ENCODE results near the gene FSD2.
"Not testable (repeated sequence)": the region's sequence is repeated elsewhere in the genome, so short reads cannot be mapped to it uniquely, and the experiment has no call there.

Gene FSD2

DNA sequence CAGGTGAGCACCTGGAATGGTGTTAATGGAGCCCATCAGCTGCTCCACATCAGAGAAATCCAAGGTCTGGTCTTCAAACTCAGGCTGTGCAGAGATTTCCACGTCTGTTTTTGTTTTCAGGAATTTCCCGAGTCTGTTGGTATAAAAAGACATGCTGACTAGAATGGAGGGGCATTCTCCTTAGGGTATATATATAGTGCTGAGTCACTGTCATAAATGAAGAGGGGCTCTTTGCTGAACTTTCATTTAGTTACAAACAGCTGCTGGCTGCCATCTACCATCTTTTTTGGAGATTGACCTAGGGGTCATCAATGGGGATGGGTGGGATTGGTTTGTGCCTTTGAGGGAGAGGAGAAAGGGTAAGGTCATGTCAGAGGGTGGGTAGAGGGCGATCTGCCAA is 27.1 kb downstream of the FSD2 start:
- no peak for DNase-seq
- H3K9me3 ChIP-seq (ENCODE audit: severe bottlenecking), result no peaks in the 10 kb centered on the region
- TF ChIP-seq, protein P1, sequence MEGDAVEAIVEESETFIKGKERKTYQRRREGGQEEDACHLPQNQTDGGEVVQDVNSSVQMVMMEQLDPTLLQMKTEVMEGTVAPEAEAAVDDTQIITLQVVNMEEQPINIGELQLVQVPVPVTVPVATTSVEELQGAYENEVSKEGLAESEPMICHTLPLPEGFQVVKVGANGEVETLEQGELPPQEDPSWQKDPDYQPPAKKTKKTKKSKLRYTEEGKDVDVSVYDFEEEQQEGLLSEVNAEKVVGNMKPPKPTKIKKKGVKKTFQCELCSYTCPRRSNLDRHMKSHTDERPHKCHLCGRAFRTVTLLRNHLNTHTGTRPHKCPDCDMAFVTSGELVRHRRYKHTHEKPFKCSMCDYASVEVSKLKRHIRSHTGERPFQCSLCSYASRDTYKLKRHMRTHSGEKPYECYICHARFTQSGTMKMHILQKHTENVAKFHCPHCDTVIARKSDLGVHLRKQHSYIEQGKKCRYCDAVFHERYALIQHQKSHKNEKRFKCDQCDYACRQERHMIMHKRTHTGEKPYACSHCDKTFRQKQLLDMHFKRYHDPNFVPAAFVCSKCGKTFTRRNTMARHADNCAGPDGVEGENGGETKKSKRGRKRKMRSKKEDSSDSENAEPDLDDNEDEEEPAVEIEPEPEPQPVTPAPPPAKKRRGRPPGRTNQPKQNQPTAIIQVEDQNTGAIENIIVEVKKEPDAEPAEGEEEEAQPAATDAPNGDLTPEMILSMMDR (IDR thresholded peaks at IDR 0.05; ENCODE audit: low read depth, low read length), result no peak
- no peak overlapping the region for H3K27ac ChIP-seq
- H3K27me3 ChIP-seq (ENCODE audit: insufficient read depth, low read depth, severe bottlenecking), result no peaks in the 10 kb centered on the region
- no peaks in the 10 kb centered on the region for H3K36me3 ChIP-seq
- H3K4me3 ChIP-seq (ENCODE audit: low read depth, low read length), result no peak overlapping the region

DNA sequence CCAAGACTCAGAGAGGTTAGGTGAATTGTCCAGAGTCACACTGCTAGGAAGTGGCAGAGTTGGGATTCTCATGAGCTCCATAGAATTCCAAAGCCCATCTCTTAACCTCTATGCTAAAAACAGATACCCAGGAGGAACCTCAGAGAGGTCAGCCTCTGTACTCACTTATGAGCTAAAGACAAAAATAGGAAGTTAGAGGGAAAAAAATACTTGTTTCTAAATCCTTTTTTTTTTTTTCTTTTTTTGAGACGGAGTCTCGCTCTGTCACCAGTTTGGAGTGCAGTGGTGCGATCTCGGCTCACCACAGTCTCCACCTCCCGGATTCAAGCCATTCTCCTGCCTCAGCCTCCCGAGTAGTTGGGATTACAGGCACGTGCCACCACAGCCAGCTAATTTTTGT is 31.4 kb downstream of the FSD2 start:
- Histone ChIP-seq H3K36me3 (no peaks in the 10 kb centered on the region), H3K27me3 (ENCODE audit: insufficient read depth, low read depth, severe bottlenecking) (no peaks in the 10 kb centered on the region), H3K27ac (no peak overlapping the region), H3K4me3 (ENCODE audit: low read depth, low read length) (no peak overlapping the region), H3K9me3 (ENCODE audit: severe bottlenecking) (no peaks in the 10 kb centered on the region)
- no peak for DNase-seq
- TF ChIP-seq, protein P1 (IDR thresholded peaks at IDR 0.05; ENCODE audit: low read depth, low read length), result no peak

DNA sequence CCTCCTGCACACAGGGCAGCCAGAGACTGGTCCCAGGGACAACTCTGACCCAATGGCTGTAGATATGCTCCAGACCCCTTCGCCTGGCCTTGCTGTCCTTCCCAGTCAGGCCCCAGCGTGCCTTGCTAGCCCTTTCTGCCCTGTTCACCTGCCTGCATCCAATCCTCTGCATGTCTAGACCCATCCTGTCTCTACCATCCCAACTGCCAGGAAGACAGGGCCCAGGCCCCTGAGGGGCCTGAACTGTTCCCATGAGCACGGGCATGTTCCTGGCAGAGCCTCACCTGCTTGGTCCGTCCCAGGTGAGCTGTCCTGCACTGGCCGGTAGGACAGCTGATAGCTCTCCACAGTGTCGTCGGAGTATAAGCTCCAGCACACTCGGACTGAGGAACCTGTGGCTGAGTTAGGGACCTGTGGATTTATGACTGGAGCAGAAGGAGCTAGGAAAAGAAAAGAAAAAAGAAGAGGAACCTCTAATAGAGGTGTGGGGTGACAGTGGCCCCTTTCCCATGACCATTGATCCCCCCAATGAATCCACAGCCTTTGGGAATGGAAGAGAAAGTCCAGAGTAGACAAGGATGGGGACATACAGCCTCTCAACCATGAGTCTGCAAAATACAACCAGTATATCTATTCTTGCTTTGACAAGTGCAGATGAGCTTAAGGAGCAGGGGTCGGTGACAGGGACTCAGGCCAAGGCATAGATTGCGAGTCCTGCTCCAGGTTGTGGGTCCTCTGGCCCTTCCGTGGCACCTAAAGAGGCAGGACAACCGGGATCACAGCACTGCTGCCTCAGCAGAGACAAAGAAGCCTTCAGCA is 33.9 kb downstream of the FSD2 start:
- H3K9me3 ChIP-seq (ENCODE audit: severe bottlenecking), result no peaks in the 10 kb centered on the region
- TF ChIP-seq, protein P1 (IDR thresholded peaks at IDR 0.05; ENCODE audit: low read depth, low read length), result no peak
- no peaks in the 10 kb centered on the region for H3K27me3 ChIP-seq (ENCODE audit: insufficient read depth, low read depth, severe bottlenecking)
- H3K27ac ChIP-seq, result no peak overlapping the region
- H3K4me3 ChIP-seq (ENCODE audit: low read depth, low read length), result no peak overlapping the region
- no peak for DNase-seq
- H3K36me3 ChIP-seq, result no peaks in the 10 kb centered on the region

DNA sequence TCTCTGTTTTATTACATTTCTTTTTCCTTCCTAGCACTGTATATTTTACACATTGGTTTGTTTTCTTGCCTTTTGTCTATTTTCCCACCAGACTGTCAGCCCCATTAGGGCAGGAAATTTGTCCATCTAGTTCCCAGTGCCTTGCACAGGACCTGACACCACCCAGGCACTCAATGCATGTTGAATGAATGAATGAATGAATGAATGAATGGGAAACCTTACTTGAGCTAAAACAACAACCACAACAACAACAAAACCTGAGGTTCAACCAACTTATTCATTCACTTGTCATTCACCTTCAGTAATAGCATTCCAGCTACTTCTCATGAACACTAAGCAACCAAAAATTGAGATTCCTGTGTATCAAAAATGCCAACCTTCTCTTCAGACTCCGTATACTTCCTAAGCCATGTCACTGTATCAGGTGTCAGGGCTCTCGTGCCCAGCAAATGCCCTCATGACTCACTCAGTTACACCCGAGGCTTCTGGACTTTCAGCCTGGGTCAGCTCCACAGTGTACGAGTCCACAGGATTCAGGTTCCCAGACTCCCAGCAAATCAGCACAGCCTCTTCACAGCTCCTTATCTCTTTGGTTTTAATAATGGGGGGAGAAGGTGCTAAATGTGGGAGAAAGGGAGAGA is 37.3 kb downstream of the FSD2 start:
- no peak for DNase-seq
- Histone ChIP-seq H3K27ac (no peak overlapping the region), H3K36me3 (no peaks in the 10 kb centered on the region), H3K9me3 (ENCODE audit: severe bottlenecking) (no peaks in the 10 kb centered on the region), H3K27me3 (ENCODE audit: insufficient read depth, low read depth, severe bottlenecking) (no peaks in the 10 kb centered on the region), H3K4me3 (ENCODE audit: low read depth, low read length) (no peak overlapping the region)
- TF ChIP-seq, protein P1 (IDR thresholded peaks at IDR 0.05; ENCODE audit: low read depth, low read length), result no peak

DNA sequence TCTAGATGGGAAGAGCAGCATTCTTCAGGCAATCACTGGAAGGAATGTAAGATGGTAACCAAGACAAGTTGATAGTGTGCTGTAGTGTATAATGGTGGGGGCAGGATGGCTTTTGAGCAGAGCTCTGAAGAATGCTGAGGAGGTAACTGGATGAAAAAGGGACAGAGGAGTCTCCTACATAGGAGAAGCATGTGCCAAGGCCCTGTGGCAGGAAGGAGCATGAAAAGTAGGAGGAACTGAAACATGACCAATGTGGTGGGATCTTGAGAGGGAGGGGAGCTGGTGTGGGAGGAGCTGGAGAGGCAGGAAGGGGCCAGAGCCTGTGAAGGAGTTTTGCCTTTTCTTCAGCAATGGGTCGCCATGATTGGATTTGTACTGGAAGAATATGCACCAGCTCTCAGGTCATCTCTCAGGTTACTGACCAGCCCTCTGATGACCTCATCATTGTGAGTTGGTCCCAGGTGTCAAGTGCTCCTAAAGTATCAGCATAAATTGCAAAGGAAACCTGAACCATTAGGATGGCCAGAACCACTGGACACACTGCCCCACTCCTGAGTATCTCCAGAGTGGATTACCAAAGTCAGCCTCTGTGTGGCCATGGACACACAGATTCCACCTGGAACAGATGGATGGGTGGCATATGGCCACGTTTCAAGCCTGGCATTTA is 38.6 kb downstream of the FSD2 start:
- Histone ChIP-seq H3K27me3 (ENCODE audit: insufficient read depth, low read depth, severe bottlenecking) (no peaks in the 10 kb centered on the region), H3K27ac (no peak overlapping the region), H3K36me3 (no peaks in the 10 kb centered on the region), H3K9me3 (ENCODE audit: severe bottlenecking) (no peaks in the 10 kb centered on the region), H3K4me3 (ENCODE audit: low read depth, low read length) (no peak overlapping the region)
- no peak for DNase-seq
- TF ChIP-seq, protein P1 (IDR thresholded peaks at IDR 0.05; ENCODE audit: low read depth, low read length), result no peak

DNA sequence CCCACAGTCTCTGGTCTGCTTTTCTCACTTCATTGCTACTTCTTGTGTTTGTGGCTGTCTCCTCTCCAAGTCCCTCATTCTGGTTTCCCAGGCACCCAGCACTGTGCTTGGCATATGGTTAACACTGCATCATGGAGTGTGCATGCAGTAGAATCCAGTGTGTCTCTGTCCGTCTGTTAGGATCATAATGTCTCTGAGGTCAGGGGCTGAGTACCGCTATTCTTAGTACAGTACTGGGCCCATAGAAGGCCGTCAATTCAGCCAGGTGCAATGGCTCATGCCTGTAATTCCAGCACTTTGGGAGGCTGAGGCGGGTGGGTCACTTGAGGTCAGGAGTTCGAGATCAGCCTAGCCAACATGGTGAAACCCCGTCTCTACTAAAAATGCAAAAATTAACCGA is 39.7 kb downstream of the FSD2 start:
- not testable (repeated sequence) for H3K9me3 ChIP-seq (ENCODE audit: severe bottlenecking); H3K4me3 ChIP-seq (ENCODE audit: low read depth, low read length); DNase-seq; H3K27ac ChIP-seq; H3K36me3 ChIP-seq; H3K27me3 ChIP-seq (ENCODE audit: insufficient read depth, low read depth, severe bottlenecking)

Data from WERI-Rb-1 (cell line).